Measurements from ENCODE around the gene KLHL21.

Gene KLHL21

DNA sequence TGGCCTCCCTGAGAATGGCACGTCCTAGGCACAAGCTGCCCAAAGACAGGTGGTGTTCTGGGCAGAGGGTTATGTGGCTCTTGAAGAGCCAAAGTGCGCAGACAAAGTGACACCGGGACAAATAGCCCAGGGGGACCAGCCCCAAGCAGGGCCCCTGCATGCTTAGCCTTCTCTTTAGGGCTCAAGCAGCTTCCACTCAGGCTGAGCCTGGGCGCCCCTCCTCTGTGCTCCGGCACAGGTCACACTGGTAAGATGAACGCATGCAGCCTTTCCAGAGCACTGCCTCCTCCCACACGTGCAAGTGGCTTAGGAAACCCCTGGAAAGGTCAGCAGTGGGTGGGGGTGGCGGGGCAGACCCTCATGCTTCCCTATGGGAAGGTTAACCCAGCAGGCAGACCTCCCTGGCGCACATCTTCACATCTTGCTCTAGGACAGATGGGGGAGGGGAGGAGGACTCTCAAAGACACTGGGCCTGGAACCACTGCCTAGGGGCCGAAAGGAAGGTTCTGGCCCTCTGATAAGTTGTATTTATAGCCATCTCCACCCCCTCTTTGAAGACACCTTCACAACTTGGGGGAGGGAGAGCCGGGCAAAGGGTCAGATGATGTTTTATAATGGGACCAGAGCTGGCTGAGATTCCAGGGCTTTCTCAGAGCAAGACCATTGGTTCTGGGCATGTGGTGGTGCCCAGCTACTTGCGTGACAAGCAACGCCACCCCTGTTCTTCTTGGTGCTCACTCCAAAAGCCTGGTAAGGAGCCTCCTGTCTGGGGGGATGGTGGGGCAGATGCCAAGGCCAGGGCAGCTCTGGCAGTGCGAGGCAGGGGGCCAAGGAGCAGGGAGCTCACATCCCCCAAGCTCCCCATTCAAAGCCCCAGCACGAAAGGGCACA is 5.5 kb downstream of the KLHL21 start:
- H3K36me3 ChIP-seq (ENCODE audit: insufficient read depth, low read length) = peaks cover 11% of the 10 kb centered on the region; the same call in 1 of the 2 replicates
- no peak overlapping the region for H3K27ac ChIP-seq (ENCODE audit: low read depth, low read length)
- H3K27me3 ChIP-seq (ENCODE audit: insufficient read depth, low read length) = no peaks in the 10 kb centered on the region
- peaks cover 66% of the 10 kb centered on the region for H3K79me2 ChIP-seq (ENCODE audit: control insufficient read depth, insufficient read depth, low read length, unreplicated experiment)
- H3K4me1 ChIP-seq (ENCODE audit: control insufficient read depth, insufficient read depth, low read length, unreplicated experiment) = peaks cover 19% of the 10 kb centered on the region
- H3K4me3 ChIP-seq (ENCODE audit: low read depth, low read length) = no peak overlapping the region
- H2AFZ ChIP-seq (ENCODE audit: low read length, unreplicated experiment) = no peak overlapping the region

DNA sequence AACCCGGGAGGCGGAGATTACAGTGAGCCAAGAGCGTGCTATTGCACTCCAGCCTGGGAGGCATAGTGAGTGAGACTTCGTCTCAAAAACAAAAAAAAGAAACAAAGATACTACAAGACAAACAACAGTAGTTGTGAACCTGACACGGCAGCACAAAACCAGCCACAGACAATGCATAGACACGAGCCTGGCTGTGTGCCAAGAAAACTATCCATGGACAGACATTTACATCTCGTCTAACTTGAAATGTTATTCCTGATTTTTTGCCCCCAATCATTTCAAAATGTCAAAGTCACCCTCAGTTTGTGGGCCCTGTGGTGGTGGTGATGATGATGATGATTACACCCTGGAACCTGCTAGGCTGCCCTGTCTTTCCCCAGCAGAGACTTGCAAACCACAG is 6.3 kb downstream of the KLHL21 start:
- peaks cover 58% of the 10 kb centered on the region for H3K79me2 ChIP-seq (ENCODE audit: control insufficient read depth, insufficient read depth, low read length, unreplicated experiment)

DNA sequence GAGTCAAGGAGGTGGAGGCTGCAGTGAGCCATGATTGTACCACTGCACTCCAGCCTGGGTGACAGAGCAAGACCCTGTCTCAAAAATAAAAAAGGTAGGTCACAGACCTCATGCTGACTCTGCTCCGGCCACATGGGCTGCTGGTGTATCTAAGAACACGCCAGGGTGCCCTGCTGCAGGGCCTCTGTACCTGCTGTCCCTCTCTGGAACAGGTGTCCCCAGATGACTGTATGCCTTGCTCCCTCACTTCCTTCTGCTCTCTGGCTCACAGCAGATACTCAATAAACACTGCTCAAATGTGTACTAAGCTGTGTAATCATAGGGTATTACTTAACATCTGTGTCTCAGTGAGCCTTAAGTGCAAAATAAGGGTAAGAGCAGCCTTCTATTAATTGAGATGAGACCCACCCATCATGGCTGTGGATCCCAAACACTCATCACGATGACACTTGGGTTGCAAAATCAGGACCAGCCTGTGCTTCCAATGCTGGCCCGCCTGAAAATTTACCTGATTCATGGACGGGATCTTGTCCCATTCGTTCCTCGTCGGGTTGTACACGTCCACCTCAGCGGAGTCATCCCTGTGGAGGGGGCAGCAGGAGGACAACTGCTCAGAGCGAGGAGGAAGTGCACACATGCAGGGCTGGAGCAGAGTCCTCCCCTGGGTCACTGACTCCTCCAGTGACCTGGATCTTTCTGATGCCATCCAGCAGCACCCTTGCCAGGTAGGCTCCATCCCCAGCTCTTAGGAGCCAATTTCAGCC is 7.5 kb downstream of the KLHL21 start:
- H3K27me3 ChIP-seq (ENCODE audit: insufficient read depth, low read length) = no peaks in the 10 kb centered on the region
- peaks cover 47% of the 10 kb centered on the region for H3K79me2 ChIP-seq (ENCODE audit: control insufficient read depth, insufficient read depth, low read length, unreplicated experiment)
- H3K4me1 ChIP-seq (ENCODE audit: control insufficient read depth, insufficient read depth, low read length, unreplicated experiment) = peaks cover 19% of the 10 kb centered on the region
- no peak overlapping the region for H3K4me3 ChIP-seq (ENCODE audit: low read depth, low read length)
- H2AFZ ChIP-seq (ENCODE audit: low read length, unreplicated experiment) = no peak overlapping the region
- H3K36me3 ChIP-seq (ENCODE audit: insufficient read depth, low read length) = peaks cover 11% of the 10 kb centered on the region; the same call in 1 of the 2 replicates
- H3K27ac ChIP-seq (ENCODE audit: low read depth, low read length) = no peak overlapping the region

More for the DNA sequence above, 6.3 kb downstream of the KLHL21 start:
- H3K36me3 ChIP-seq (ENCODE audit: insufficient read depth, low read length) = peaks cover 11% of the 10 kb centered on the region; the same call in 1 of the 2 replicates
- no peak overlapping the region for H2AFZ ChIP-seq (ENCODE audit: low read length, unreplicated experiment)
- no peak overlapping the region for H3K4me3 ChIP-seq (ENCODE audit: low read depth, low read length)
- no peaks in the 10 kb centered on the region for H3K27me3 ChIP-seq (ENCODE audit: insufficient read depth, low read length)
- peaks cover 19% of the 10 kb centered on the region for H3K4me1 ChIP-seq (ENCODE audit: control insufficient read depth, insufficient read depth, low read length, unreplicated experiment)
- no peak overlapping the region for H3K27ac ChIP-seq (ENCODE audit: low read depth, low read length)

DNA sequence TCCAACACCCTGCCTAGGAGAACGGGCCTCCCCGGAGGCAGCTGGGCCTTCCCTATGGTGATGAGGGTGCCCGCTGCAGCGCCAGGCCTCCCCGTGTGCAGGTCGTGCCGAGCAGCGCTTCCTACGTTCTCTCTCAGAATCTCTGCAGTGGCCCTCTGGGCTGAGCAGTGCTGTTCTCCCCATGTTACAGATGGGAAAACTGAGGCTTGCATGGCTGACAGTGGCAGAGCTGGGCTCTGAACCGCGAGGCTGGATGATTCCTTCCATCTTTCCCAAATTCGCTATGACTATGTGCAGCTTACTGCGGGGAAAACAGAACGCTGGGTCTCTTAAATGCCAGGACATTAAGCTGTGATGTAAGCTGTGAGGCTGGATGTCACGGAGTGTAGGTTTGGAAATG is 8.9 kb downstream of the KLHL21 start:
- Histone ChIP-seq H3K36me3 (ENCODE audit: insufficient read depth, low read length) (peaks cover 11% of the 10 kb centered on the region; the same call in 1 of the 2 replicates), H3K79me2 (ENCODE audit: control insufficient read depth, insufficient read depth, low read length, unreplicated experiment) (peaks cover 34% of the 10 kb centered on the region), H3K27ac (ENCODE audit: low read depth, low read length) (no peak overlapping the region), H3K27me3 (ENCODE audit: insufficient read depth, low read length) (no peaks in the 10 kb centered on the region), H3K4me3 (ENCODE audit: low read depth, low read length) (no peak overlapping the region), H3K4me1 (ENCODE audit: control insufficient read depth, insufficient read depth, low read length, unreplicated experiment) (peaks cover 12% of the 10 kb centered on the region), H2AFZ (ENCODE audit: low read length, unreplicated experiment) (no peak overlapping the region)

DNA sequence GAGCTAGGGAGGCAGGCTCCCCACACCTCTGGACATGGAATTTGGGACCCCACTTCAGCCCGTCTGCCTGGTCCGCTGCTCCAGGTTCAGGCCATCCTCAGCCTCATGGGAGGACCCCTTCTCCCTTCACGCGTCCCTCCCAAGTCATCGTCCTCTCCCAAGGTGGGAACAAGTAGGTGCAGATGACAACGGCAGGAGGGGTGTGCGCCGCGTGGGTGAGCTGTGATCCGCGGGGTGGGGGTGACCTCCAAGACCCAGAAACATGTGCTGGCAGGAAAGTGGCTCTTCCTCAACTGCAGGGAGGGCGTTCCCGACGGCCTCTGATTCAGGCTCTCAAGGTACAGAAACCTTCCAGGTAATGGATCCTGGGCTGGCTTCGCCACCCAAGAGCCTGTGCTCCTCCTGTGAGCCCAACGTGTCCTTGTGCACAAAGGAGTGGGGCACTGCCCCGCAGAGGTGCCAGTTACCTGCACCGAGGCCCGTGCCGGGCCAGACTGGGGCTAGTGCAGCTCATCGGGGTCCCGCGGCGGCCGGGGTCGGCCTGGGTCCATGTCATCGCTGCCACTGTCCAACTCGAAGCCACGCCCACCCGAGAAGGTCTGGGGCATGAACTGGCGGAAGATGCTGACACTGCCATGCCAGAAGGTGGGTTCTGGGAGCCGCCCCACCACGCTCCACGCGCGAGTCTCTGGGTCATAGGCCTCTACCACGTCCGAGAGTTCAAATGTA is 9.6 kb downstream of the KLHL21 start:
- peaks cover 11% of the 10 kb centered on the region; the same call in 1 of the 2 replicates for H3K36me3 ChIP-seq (ENCODE audit: insufficient read depth, low read length)
- H3K79me2 ChIP-seq (ENCODE audit: control insufficient read depth, insufficient read depth, low read length, unreplicated experiment) = peaks cover 30% of the 10 kb centered on the region
- no peak overlapping the region for H3K27ac ChIP-seq (ENCODE audit: low read depth, low read length)
- no peaks in the 10 kb centered on the region for H3K27me3 ChIP-seq (ENCODE audit: insufficient read depth, low read length)
- no peak overlapping the region for H3K4me3 ChIP-seq (ENCODE audit: low read depth, low read length)
- H3K4me1 ChIP-seq (ENCODE audit: control insufficient read depth, insufficient read depth, low read length, unreplicated experiment) = peaks cover 9% of the 10 kb centered on the region
- no peak overlapping the region for H2AFZ ChIP-seq (ENCODE audit: low read length, unreplicated experiment)

DNA sequence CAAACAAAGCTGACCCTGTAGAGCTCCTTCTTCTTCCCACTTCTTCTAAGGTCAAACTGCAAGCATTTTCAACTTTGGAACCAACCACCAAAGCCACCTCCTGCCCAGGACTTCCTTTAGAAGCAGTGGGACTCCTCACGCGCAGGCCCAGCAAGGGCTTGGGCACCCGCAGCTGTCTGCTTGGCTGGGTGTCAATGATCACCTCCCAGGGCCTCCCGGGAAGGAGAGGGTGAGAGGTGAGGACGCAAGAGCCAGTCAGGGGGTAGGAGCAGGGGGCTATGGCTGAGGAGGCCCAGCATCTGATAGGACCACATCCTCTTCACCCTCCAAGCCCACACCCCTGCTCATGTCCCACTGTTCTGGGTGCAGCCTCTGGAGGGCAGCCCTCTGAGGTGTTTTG is 10.2 kb downstream of the KLHL21 start:
- Histone ChIP-seq H3K27me3 (ENCODE audit: insufficient read depth, low read length) (no peaks in the 10 kb centered on the region), H3K79me2 (ENCODE audit: control insufficient read depth, insufficient read depth, low read length, unreplicated experiment) (peaks cover 24% of the 10 kb centered on the region), H2AFZ (ENCODE audit: low read length, unreplicated experiment) (no peak overlapping the region), H3K4me1 (ENCODE audit: control insufficient read depth, insufficient read depth, low read length, unreplicated experiment) (peaks cover 5% of the 10 kb centered on the region), H3K27ac (ENCODE audit: low read depth, low read length) (no peak overlapping the region), H3K4me3 (ENCODE audit: low read depth, low read length) (no peak overlapping the region), H3K36me3 (ENCODE audit: insufficient read depth, low read length) (peaks cover 11% of the 10 kb centered on the region; the same call in 1 of the 2 replicates)

DNA sequence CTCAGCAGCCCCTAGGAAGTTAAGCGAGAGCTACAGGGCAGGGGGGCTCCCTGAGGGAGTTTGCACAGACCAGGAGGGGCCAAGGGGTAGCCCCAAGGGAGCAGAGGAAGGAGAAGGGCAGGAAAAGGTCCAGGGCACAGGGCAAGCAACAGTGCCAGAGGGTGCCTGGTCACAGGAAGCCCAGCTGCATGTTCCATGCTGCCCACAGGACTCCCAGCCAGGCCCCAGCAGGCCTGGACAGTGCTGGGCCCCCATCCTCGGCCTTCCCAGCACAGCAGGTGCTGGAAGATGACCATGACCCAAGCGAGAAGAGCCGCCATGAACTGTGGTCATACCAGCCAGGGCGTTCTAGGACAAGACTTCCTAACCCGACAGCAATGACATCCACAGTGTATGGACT is 11.0 kb downstream of the KLHL21 start:
- H3K4me1 ChIP-seq (ENCODE audit: control insufficient read depth, insufficient read depth, low read length, unreplicated experiment) = no peaks in the 10 kb centered on the region
- no peak overlapping the region for H3K4me3 ChIP-seq (ENCODE audit: low read depth, low read length)
- no peak overlapping the region for H3K27ac ChIP-seq (ENCODE audit: low read depth, low read length)
- H2AFZ ChIP-seq (ENCODE audit: low read length, unreplicated experiment) = no peak overlapping the region
- no peaks in the 10 kb centered on the region for H3K27me3 ChIP-seq (ENCODE audit: insufficient read depth, low read length)
- peaks cover 7% of the 10 kb centered on the region; the same call in 1 of the 2 replicates for H3K36me3 ChIP-seq (ENCODE audit: insufficient read depth, low read length)
- peaks cover 16% of the 10 kb centered on the region for H3K79me2 ChIP-seq (ENCODE audit: control insufficient read depth, insufficient read depth, low read length, unreplicated experiment)

DNA sequence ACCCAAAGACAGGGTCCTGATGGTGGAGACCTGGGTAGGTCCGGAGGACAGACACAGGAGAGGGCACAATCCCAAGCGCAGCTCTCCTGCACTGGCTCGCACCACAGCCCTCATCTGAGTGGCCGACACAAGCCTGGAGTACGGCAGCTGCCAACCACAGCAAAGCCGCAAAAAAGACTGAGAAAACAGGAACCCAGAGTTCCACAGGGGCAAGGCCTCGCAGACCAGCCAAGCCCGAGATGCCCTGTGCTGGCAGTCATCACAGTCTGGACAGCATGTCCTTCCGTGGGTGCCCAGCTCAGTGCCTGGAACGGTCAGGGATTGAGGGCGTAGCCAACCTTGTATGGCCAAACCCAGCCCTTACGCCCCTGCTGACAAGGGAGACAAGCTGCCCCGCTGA is 11.4 kb downstream of the KLHL21 start:
- Histone ChIP-seq H3K36me3 (ENCODE audit: insufficient read depth, low read length) (peaks cover 7% of the 10 kb centered on the region; the same call in 1 of the 2 replicates), H3K27ac (ENCODE audit: low read depth, low read length) (no peak overlapping the region), H3K27me3 (ENCODE audit: insufficient read depth, low read length) (no peaks in the 10 kb centered on the region), H2AFZ (ENCODE audit: low read length, unreplicated experiment) (no peak overlapping the region), H3K4me3 (ENCODE audit: low read depth, low read length) (no peak overlapping the region), H3K79me2 (ENCODE audit: control insufficient read depth, insufficient read depth, low read length, unreplicated experiment) (peaks cover 11% of the 10 kb centered on the region), H3K4me1 (ENCODE audit: control insufficient read depth, insufficient read depth, low read length, unreplicated experiment) (no peaks in the 10 kb centered on the region)

DNA sequence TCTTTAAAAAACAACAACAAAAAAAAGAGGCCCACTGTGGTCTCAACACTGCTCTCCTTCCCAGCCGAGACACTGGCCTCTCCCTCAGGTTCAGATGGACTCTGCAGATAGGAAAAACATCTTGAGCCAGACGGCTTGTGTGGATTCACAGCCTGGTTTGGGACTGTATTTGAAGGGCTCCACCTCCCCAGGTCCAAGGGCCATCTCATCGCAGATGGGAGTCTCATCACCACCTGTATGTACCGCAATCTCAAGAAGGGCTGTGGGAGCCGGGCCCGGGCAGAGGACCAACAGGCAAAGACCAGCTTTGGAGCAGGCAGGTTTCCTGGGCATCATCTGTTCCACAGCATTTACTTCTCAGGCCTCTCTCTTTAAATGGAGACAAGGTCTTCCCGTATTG is 12.6 kb downstream of the KLHL21 start:
- Histone ChIP-seq H3K27ac (ENCODE audit: low read depth, low read length) (no peak overlapping the region), H3K36me3 (ENCODE audit: insufficient read depth, low read length) (peaks cover 7% of the 10 kb centered on the region; the same call in 1 of the 2 replicates), H3K4me3 (ENCODE audit: low read depth, low read length) (no peak overlapping the region), H3K27me3 (ENCODE audit: insufficient read depth, low read length) (no peaks in the 10 kb centered on the region), H2AFZ (ENCODE audit: low read length, unreplicated experiment) (no peak overlapping the region), H3K79me2 (ENCODE audit: control insufficient read depth, insufficient read depth, low read length, unreplicated experiment) (peaks cover 3% of the 10 kb centered on the region), H3K4me1 (ENCODE audit: control insufficient read depth, insufficient read depth, low read length, unreplicated experiment) (no peaks in the 10 kb centered on the region)

DNA sequence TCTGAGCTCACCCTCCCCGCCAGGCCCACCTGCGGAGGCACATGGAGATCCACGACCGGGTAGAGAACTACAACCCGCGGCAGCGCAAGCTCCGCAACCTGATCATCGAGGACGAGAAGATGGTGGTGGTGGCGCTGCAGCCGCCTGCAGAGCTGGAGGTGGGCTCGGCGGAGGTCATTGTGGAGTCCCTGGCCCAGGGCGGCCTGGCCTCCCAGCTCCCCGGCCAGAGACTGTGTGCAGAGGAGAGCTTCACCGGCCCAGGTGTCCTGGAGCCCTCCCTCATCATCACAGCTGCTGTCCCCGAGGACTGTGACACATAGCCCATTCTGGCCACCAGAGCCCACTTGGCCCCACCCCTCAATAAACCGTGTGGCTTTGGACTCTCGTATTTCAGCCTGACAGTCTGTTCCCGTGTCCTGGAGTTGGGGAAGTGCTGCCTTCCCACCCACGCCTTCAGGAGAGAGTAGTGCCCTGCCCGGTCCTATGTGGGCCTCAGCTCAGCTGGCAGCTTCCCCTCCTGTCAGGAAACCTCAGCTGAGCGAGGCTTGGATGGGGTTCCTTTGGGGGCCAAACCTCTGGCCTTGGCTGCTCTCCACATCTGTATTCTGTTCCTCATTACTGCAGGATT is 13.7 kb downstream of the KLHL21 start:
- Histone ChIP-seq H3K27ac (ENCODE audit: low read depth, low read length) (no peak overlapping the region), H3K79me2 (ENCODE audit: control insufficient read depth, insufficient read depth, low read length, unreplicated experiment) (peaks cover 3% of the 10 kb centered on the region), H3K27me3 (ENCODE audit: insufficient read depth, low read length) (no peaks in the 10 kb centered on the region), H3K4me3 (ENCODE audit: low read depth, low read length) (no peak overlapping the region), H3K4me1 (ENCODE audit: control insufficient read depth, insufficient read depth, low read length, unreplicated experiment) (no peaks in the 10 kb centered on the region), H2AFZ (ENCODE audit: low read length, unreplicated experiment) (no peak overlapping the region), H3K36me3 (ENCODE audit: insufficient read depth, low read length) (peaks cover 6% of the 10 kb centered on the region; the same call in 1 of the 2 replicates)
